Measurements from ENCODE around the gene DKK3. TPM values are rescaled to one million over a fixed set of nuclear protein-coding genes. Genes with fewer than 3 reads are reported as not detected.

Gene DKK3
- total RNA-seq, 1 experiment from 2014 or later: 156 TPM

GRCh38 chr11:11978098-11978637 is 30.3 kb downstream of the DKK3 start:
- no peak for TF ChIP-seq CTCF (IDR thresholded peaks at IDR 0.05; ENCODE audit: insufficient read depth in 1 of 2, low read depth in 1 of 2, low read length in 1 of 2, severe bottlenecking in 1 of 2, unreplicated experiment in 1 of 2)
- Histone ChIP-seq H3K36me3 (ENCODE audit: control insufficient read depth, insufficient read depth, low read length) (no peaks in the 10 kb centered on the region), H3K4me1 (peaks cover 23% of the 10 kb centered on the region), H3K9me3 (no peaks in the 10 kb centered on the region), H3K27me3 (replicated peaks; ENCODE audit: control insufficient read depth, insufficient read depth, low read length) (no peaks in the 10 kb centered on the region), H3K4me3 (ENCODE audit: low read depth, low read length) (no peak overlapping the region)
- ChIA-PET CTCF (interaction anchor here (0.6 kb wide), 1 partner anchor 11 kb away, joined by 3 read pairs; no protein-coding TSS in a partner anchor), POLR2A (no interaction called here)
- Mint-ChIP-seq H3K27ac (ENCODE audit: unreplicated experiment) (no peak overlapping the region), H3K27me3 (ENCODE audit: insufficient read depth, unreplicated experiment) (no peaks in the 10 kb centered on the region), H3K36me3 (ENCODE audit: insufficient read depth, unreplicated experiment) (peaks cover 40% of the 10 kb centered on the region), H3K4me1 (ENCODE audit: low read depth, unreplicated experiment) (peaks cover 54% of the 10 kb centered on the region), H3K9me3 (ENCODE audit: unreplicated experiment) (peaks cover 6% of the 10 kb centered on the region), H3K4me3 (ENCODE audit: unreplicated experiment) (no peak overlapping the region)
- DNase-seq: no peak
- intact Hi-C loops (cut with micrococcal nuclease; ENCODE audit: unreplicated experiment): no loop called here
- BruUV-seq (replicated peaks): no TSS peak

GRCh38 chr11:11977206-11977938 is 31.1 kb downstream of the DKK3 start:
- no peaks in the 10 kb centered on the region for H3K9me3 ChIP-seq
- ChIA-PET CTCF (no interaction called here), POLR2A (no interaction called here)
- H3K4me1 ChIP-seq: peaks cover 23% of the 10 kb centered on the region
- no peak for TF ChIP-seq CTCF (IDR thresholded peaks at IDR 0.05; ENCODE audit: insufficient read depth in 1 of 2, low read depth in 1 of 2, low read length in 1 of 2, severe bottlenecking in 1 of 2, unreplicated experiment in 1 of 2)
- peak overlapping the region; percentile 18 for H3K27ac Mint-ChIP-seq (ENCODE audit: unreplicated experiment)
- H3K4me1 Mint-ChIP-seq (ENCODE audit: low read depth, unreplicated experiment): peaks cover 51% of the 10 kb centered on the region
- H3K9me3 Mint-ChIP-seq (ENCODE audit: unreplicated experiment): peaks cover 6% of the 10 kb centered on the region
- BruUV-seq (replicated peaks): no TSS peak
- H3K36me3 Mint-ChIP-seq (ENCODE audit: insufficient read depth, unreplicated experiment): peaks cover 32% of the 10 kb centered on the region
- no peaks in the 10 kb centered on the region for H3K36me3 ChIP-seq (ENCODE audit: control insufficient read depth, insufficient read depth, low read length)
- no peak for DNase-seq
- no peaks in the 10 kb centered on the region for H3K27me3 ChIP-seq (replicated peaks; ENCODE audit: control insufficient read depth, insufficient read depth, low read length)
- H3K4me3 ChIP-seq (ENCODE audit: low read depth, low read length): no peak overlapping the region
- H3K4me3 Mint-ChIP-seq (ENCODE audit: unreplicated experiment): no peak overlapping the region
- no peaks in the 10 kb centered on the region for H3K27me3 Mint-ChIP-seq (ENCODE audit: insufficient read depth, unreplicated experiment)
- intact Hi-C loops (cut with micrococcal nuclease; ENCODE audit: unreplicated experiment): no loop called here

GRCh38 chr11:11976481-11977127 is 31.8 kb downstream of the DKK3 start:
- H3K36me3 Mint-ChIP-seq (ENCODE audit: insufficient read depth, unreplicated experiment): peaks cover 24% of the 10 kb centered on the region
- no peaks in the 10 kb centered on the region for H3K27me3 ChIP-seq (replicated peaks; ENCODE audit: control insufficient read depth, insufficient read depth, low read length)
- H3K4me1 ChIP-seq: peaks cover 28% of the 10 kb centered on the region
- intact Hi-C loops (cut with micrococcal nuclease; ENCODE audit: unreplicated experiment): no loop called here
- CTCF ChIA-PET: no interaction called here
- H3K4me1 Mint-ChIP-seq (ENCODE audit: low read depth, unreplicated experiment): peaks cover 46% of the 10 kb centered on the region
- H3K9me3 ChIP-seq: no peaks in the 10 kb centered on the region
- POLR2A ChIA-PET: no interaction called here
- H3K27ac Mint-ChIP-seq (ENCODE audit: unreplicated experiment): peak overlapping the region; percentile 18
- TF ChIP-seq CTCF (IDR thresholded peaks at IDR 0.05; ENCODE audit: insufficient read depth in 1 of 2, low read depth in 1 of 2, low read length in 1 of 2, severe bottlenecking in 1 of 2, unreplicated experiment in 1 of 2): no peak
- peaks cover 6% of the 10 kb centered on the region for H3K9me3 Mint-ChIP-seq (ENCODE audit: unreplicated experiment)
- no peaks in the 10 kb centered on the region for H3K27me3 Mint-ChIP-seq (ENCODE audit: insufficient read depth, unreplicated experiment)
- H3K4me3 ChIP-seq (ENCODE audit: low read depth, low read length): no peak overlapping the region
- DNase-seq: no peak
- no TSS peak for BruUV-seq (replicated peaks)
- H3K4me3 Mint-ChIP-seq (ENCODE audit: unreplicated experiment): no peak overlapping the region
- H3K36me3 ChIP-seq (ENCODE audit: control insufficient read depth, insufficient read depth, low read length): 0 out of 2 replicates have a peak, but pooled peaks cover 2% of the 10 kb centered on the region
